Muscle layer of colon (tissue), 2 donors: ENCODE results near the gene IER5.
"Not testable (repeated sequence)": the region's sequence is repeated elsewhere in the genome, so short reads cannot be mapped to it uniquely, and the experiment has no call there.

Experiments used
- H3K27ac ChIP-seq: one replicate; pipeline ENCODE4 v1.7.0; 2013; ENCODE audit warnings: low read depth, mild to moderate bottlenecking, low read length, moderate library complexity
- H3K27me3 ChIP-seq, 2 donors: one replicate each; pipeline ENCODE4 v1.7.0; 2013; ENCODE audit warnings: low read length in 2 of 2, mild to moderate bottlenecking in 2 of 2; ENCODE audit not compliant: insufficient read depth in 2 of 2, control insufficient read depth in 1 of 2
- H3K36me3 ChIP-seq: one replicate; pipeline ENCODE4 v1.7.0; 2013; ENCODE audit warnings: mild to moderate bottlenecking, low read length; ENCODE audit not compliant: insufficient read depth
- H3K4me1 ChIP-seq: one replicate; pipeline ENCODE4 v1.7.0; 2013; ENCODE audit warnings: mild to moderate bottlenecking, low read length; ENCODE audit not compliant: insufficient read depth
- H3K4me3 ChIP-seq, 2 donors: one replicate each; pipeline ENCODE4 v1.7.0; 2013; ENCODE audit warnings: low read length in 2 of 2, low read depth in 1 of 2, mild to moderate bottlenecking in 1 of 2, moderate library complexity in 1 of 2
- H3K9ac ChIP-seq: one replicate; pipeline ENCODE4 v1.7.0; 2013; ENCODE audit warnings: low read length
- H3K9me3 ChIP-seq: one replicate; pipeline ENCODE4 v1.7.0; 2013; ENCODE audit warnings: mild to moderate bottlenecking, low read length
- donor health status: abdominal sarcoma.
- donor health status: Adenocarcinoma of cecum.

IER5 gene

GRCh38 chr1:181111559-181111958, 23.1 kb downstream of the IER5 start:
- no peaks in the 10 kb centered on the region for H3K9me3 ChIP-seq
- no peaks in the 10 kb centered on the region for H3K36me3 ChIP-seq
- H3K27ac ChIP-seq, result no peak overlapping the region
- H3K4me1 ChIP-seq, result peaks cover 8% of the 10 kb centered on the region
- no peak overlapping the region for H3K4me3 ChIP-seq
- H3K9ac ChIP-seq, result no peak overlapping the region
- H3K27me3 ChIP-seq, result no peaks in the 10 kb centered on the region

DNA sequence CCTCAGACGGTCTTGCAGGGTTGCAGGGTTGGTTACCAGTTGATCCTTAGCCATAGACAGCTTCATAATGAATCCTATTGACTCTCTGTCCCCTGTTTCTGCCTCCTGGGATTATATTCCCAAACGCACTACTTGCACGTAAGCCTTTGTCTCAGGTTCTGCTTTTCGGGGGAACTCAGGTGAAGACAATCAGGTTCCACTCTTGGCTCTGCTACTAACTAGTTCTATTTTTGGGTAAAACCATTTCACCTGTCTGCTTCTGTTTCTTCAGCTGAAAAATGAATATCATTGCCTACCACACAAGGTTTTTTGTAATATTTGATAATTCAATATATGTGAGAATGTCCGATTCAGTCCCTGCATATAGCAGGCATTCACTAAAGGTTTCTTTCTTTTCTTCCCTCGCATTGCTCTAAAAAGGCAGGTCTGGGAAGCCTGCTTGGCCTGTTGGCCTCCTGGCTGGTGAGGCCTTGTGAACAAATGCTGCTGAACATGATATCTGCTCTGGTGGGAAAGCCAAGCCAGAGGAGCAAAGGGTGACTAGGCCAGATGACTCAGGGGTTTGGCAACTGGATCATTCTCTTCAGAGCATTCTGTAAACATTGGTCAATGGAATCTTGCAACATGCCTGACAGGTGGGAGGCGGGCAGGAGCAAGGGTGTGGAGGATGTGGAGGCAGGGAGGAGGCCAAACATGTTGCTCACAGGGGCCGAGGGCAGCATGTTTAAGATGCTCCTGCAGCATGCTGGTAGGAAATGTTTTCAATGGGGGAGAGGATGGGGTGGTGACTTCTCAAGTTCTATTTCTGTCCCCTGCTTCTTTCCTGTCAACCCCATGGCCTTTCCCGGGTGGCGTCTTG, 23.8 kb downstream of the IER5 start:
- Histone ChIP-seq H3K4me3 (no peak overlapping the region), H3K9me3 (no peaks in the 10 kb centered on the region), H3K27ac (no peak overlapping the region), H3K4me1 (peaks cover 8% of the 10 kb centered on the region), H3K9ac (no peak overlapping the region), H3K36me3 (no peaks in the 10 kb centered on the region), H3K27me3 (no peaks in the 10 kb centered on the region)

GRCh38 chr1:181113059-181113641, 24.6 kb downstream of the IER5 start:
- Histone ChIP-seq H3K27ac (no peak overlapping the region), H3K4me1 (peaks cover 8% of the 10 kb centered on the region), H3K9me3 (no peaks in the 10 kb centered on the region), H3K36me3 (no peaks in the 10 kb centered on the region), H3K4me3 (no peak overlapping the region), H3K27me3 (no peaks in the 10 kb centered on the region), H3K9ac (no peak overlapping the region)

- Histone ChIP-seq H3K9me3 (no peaks in the 10 kb centered on the region), H3K9ac (no peak overlapping the region), H3K4me3 (no peak overlapping the region), H3K27me3 (no peaks in the 10 kb centered on the region), H3K27ac (no peak overlapping the region), H3K36me3 (no peaks in the 10 kb centered on the region), H3K4me1 (peaks cover 8% of the 10 kb centered on the region)
Measured at GRCh38 chr1:181114574-181115367, 26.3 kb downstream of the IER5 start.

- no peaks in the 10 kb centered on the region for H3K27me3 ChIP-seq
- H3K27ac ChIP-seq, result no peak overlapping the region
- no peak overlapping the region for H3K9ac ChIP-seq
- H3K9me3 ChIP-seq, result no peaks in the 10 kb centered on the region
- no peak overlapping the region for H3K4me3 ChIP-seq
- no peaks in the 10 kb centered on the region for H3K36me3 ChIP-seq
- H3K4me1 ChIP-seq, result peaks cover 8% of the 10 kb centered on the region
Measured at GRCh38 chr1:181115368-181115684, 26.8 kb downstream of the IER5 start.

DNA sequence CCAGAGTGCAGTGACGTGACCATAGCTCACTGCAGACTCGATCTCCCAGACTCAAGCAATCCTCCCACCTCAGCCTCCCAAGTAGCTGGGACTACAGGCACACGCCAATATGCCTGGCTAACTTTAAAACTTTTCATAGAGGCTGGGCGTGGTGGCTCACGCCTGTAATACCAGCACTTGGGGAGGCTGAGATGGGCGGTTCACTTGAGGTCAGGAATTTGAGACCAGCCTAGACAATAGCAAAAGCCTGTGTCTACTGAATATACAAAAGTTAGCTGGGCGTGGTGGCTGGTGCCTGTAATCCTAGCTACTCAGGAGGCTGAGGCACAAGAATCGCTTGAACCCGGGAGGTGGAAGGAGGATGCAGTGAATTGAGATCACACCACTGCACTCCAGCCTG, 27.5 kb downstream of the IER5 start:
- not testable (repeated sequence) for H3K4me3 ChIP-seq, H3K9me3 ChIP-seq, H3K36me3 ChIP-seq, H3K9ac ChIP-seq, H3K27me3 ChIP-seq, H3K27ac ChIP-seq, H3K4me1 ChIP-seq

DNA sequence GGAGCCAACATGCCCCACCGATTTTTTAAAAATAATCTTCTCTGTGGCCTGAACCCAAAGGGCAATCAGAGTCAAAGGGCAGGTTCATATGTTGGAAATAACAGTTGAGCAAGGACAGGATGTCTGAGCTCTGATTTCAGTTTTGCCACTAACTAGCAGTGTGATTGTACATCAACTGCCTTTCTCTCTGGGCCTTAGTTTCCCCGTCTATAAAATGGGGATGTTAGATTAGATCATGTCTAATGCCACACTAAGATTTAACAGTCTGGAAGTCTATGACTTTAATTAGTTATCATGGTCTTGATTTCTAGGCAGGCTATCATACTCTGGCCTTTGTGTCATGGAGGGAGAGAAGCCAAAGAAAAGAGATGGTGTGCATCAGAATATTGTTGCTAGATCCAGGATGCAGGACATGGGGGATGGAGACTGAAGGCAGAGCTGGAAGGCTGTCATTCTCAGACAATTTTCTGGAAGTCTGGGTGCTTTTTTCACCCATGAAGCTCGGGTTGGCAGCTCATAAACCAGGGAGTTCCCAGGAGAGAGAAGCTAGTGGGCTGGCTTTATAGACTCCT, 28.4 kb downstream of the IER5 start:
- H3K4me3 ChIP-seq, result no peak overlapping the region
- H3K9me3 ChIP-seq, result no peaks in the 10 kb centered on the region
- no peaks in the 10 kb centered on the region for H3K27me3 ChIP-seq
- no peaks in the 10 kb centered on the region for H3K36me3 ChIP-seq
- H3K27ac ChIP-seq, result no peak overlapping the region
- no peak overlapping the region for H3K9ac ChIP-seq
- peaks cover 8% of the 10 kb centered on the region for H3K4me1 ChIP-seq

GRCh38 chr1:181117648-181118449, 29.3 kb downstream of the IER5 start:
- Histone ChIP-seq H3K9me3 (no peaks in the 10 kb centered on the region), H3K27ac (no peak overlapping the region), H3K36me3 (no peaks in the 10 kb centered on the region), H3K4me3 (no peak overlapping the region), H3K9ac (no peak overlapping the region), H3K27me3 (no peaks in the 10 kb centered on the region), H3K4me1 (no peaks in the 10 kb centered on the region)

GRCh38 chr1:181119093-181119989, 30.8 kb downstream of the IER5 start:
- Histone ChIP-seq H3K27me3 (no peaks in the 10 kb centered on the region), H3K9me3 (no peaks in the 10 kb centered on the region), H3K4me1 (no peaks in the 10 kb centered on the region), H3K9ac (no peak overlapping the region), H3K36me3 (no peaks in the 10 kb centered on the region), H3K27ac (no peak overlapping the region), H3K4me3 (no peak overlapping the region)

GRCh38 chr1:181120924-181121323, 32.4 kb downstream of the IER5 start:
- H3K9ac ChIP-seq, result no peak overlapping the region
- no peaks in the 10 kb centered on the region for H3K36me3 ChIP-seq
- no peaks in the 10 kb centered on the region for H3K27me3 ChIP-seq
- no peaks in the 10 kb centered on the region for H3K9me3 ChIP-seq
- H3K4me3 ChIP-seq, result no peak overlapping the region
- H3K4me1 ChIP-seq, result no peaks in the 10 kb centered on the region
- no peak overlapping the region for H3K27ac ChIP-seq
